ENCODE measurements around the gene MAN2A2. TPM values are rescaled to one million over a fixed set of nuclear protein-coding genes. Genes with fewer than 3 reads are reported as not detected.

The MAN2A2 gene
- total and polyA plus RNA-seq, 2 of the 8 experiments (the other 6 are each of a cell fraction or from before 2014, with no cell fraction given) = 23.1 to 29.7 TPM

- TF ChIP-seq SAP30 (IDR thresholded peaks at IDR 0.05; ENCODE audit: insufficient read depth, insufficient replicate concordance, low read length) (no peak), NRF1 (IDR thresholded peaks at IDR 0.05; ENCODE audit: low read depth, low read length) (no peak), RXRA (IDR thresholded peaks at IDR 0.05; ENCODE audit: insufficient read depth, low read depth, low read length) (0 out of 2 replicates have a peak, but pooled peaks have one; percentile 43), YY1 (IDR thresholded peaks at IDR 0.05; ENCODE audit: low read depth, low read length) (no peak), KDM4A (IDR thresholded peaks at IDR 0.05; ENCODE audit: low read depth, low read length, severe bottlenecking) (peak; percentile 67), NANOG (IDR thresholded peaks at IDR 0.05; ENCODE audit: insufficient read depth, low read depth, low read length, poor library complexity, severe bottlenecking) (no peak), CHD1 (IDR thresholded peaks at IDR 0.05; ENCODE audit: low read depth, low read length) (no peak), KDM1A (IDR thresholded peaks at IDR 0.05; ENCODE audit: borderline replicate concordance, low read length) (peak; percentile 73)
Observed at GRCh38 chr15:90954712-90955623, 51.9 kb downstream of the MAN2A2 start, which contains the start of gene RCCD1 (continued).
